ENCODE data around the gene MPST. TPM values are rescaled to one million over a fixed set of nuclear protein-coding genes. Genes with fewer than 3 reads are reported as not detected.

The MPST gene
- total RNA-seq, 1 donor from 2014 or later = 113 TPM

GRCh38 chr22:37008365-37008764 is 11.2 kb upstream of the MPST start:
- no peaks in the 10 kb centered on the region for H3K9me3 ChIP-seq
- H3K36me3 ChIP-seq = no peaks in the 10 kb centered on the region
- no peaks in the 10 kb centered on the region for H3K27me3 ChIP-seq
- no peak for TF ChIP-seq CTCF (IDR thresholded peaks at IDR 0.05)
- intact Hi-C loops (cut with DNase I) = no loop called here
- H3K27ac ChIP-seq = no peak overlapping the region
- H3K4me1 ChIP-seq = peaks cover 0 to 6% of the 10 kb centered on the region in 2 donors
- no peak for DNase-seq (ENCODE audit: low spot score in 2 of 2)
- H3K4me3 ChIP-seq = no peak overlapping the region

- no peaks in the 10 kb centered on the region for H3K27me3 ChIP-seq
- DNase-seq (ENCODE audit: low spot score in 2 of 2) = no peak
- H3K36me3 ChIP-seq = no peaks in the 10 kb centered on the region
- no peak for TF ChIP-seq CTCF (IDR thresholded peaks at IDR 0.05)
- intact Hi-C loops (cut with DNase I) = no loop called here
- no peak overlapping the region for H3K27ac ChIP-seq
- no peaks in the 10 kb centered on the region for H3K9me3 ChIP-seq
- no peak overlapping the region for H3K4me3 ChIP-seq
- peaks cover 0 to 6% of the 10 kb centered on the region in 2 donors for H3K4me1 ChIP-seq
These were observed 10.1 kb upstream of the MPST start for GRCh38 chr22:37009490-37009889.

GRCh38 chr22:37010174-37010573 is 9.4 kb upstream of the MPST start:
- H3K4me3 ChIP-seq = no peak overlapping the region
- H3K9me3 ChIP-seq = no peaks in the 10 kb centered on the region
- no peak overlapping the region for H3K27ac ChIP-seq
- peaks cover 0 to 6% of the 10 kb centered on the region in 2 donors for H3K4me1 ChIP-seq
- no peaks in the 10 kb centered on the region for H3K27me3 ChIP-seq
- no peak for DNase-seq (ENCODE audit: low spot score in 2 of 2)
- H3K36me3 ChIP-seq = no peaks in the 10 kb centered on the region
- no peak for TF ChIP-seq CTCF (IDR thresholded peaks at IDR 0.05)
- intact Hi-C loops (cut with DNase I) = no loop called here

GRCh38 chr22:37010976-37011375 is 8.6 kb upstream of the MPST start:
- no peaks in the 10 kb centered on the region for H3K36me3 ChIP-seq
- no peak for TF ChIP-seq CTCF (IDR thresholded peaks at IDR 0.05)

GRCh38 chr22:37011472-37011871 is 8.1 kb upstream of the MPST start:
- TF ChIP-seq CTCF (IDR thresholded peaks at IDR 0.05) = no peak
- Histone ChIP-seq H3K27ac (no peak overlapping the region), H3K27me3 (no peaks in the 10 kb centered on the region), H3K4me1 (peaks cover 0 to 6% of the 10 kb centered on the region in 2 donors), H3K4me3 (no peak overlapping the region), H3K9me3 (no peaks in the 10 kb centered on the region), H3K36me3 (no peaks in the 10 kb centered on the region)
- intact Hi-C loops (cut with DNase I) = no loop called here
- DNase-seq (ENCODE audit: low spot score in 2 of 2) = no peak

More at GRCh38 chr22:37010976-37011375, 8.6 kb upstream of the MPST start:
- no peak overlapping the region for H3K4me3 ChIP-seq
- intact Hi-C loops (cut with DNase I) = no loop called here
- H3K4me1 ChIP-seq = peaks cover 0 to 6% of the 10 kb centered on the region in 2 donors
- no peaks in the 10 kb centered on the region for H3K27me3 ChIP-seq
- DNase-seq (ENCODE audit: low spot score in 2 of 2) = no peak
- no peak overlapping the region for H3K27ac ChIP-seq
- H3K9me3 ChIP-seq = no peaks in the 10 kb centered on the region

Data from ascending aorta (tissue), 2 donors.